Neutrophil (primary cell): Measurements from ENCODE around the gene SPP1.
A peak's percentile ranks its signal among the peaks of the same experiment; 100 is the strongest.

ENCODE experiments used
- H3K27ac ChIP-seq: fragments of 200-600 bp; sonication (generic); 2 replicates; pipeline ENCODE4 v1.5.1; 2016; ENCODE audit warnings: mild to moderate bottlenecking, moderate library complexity
- H3K27me3 ChIP-seq: fragments of 200-600 bp; sonication (generic); 2 replicates; pipeline ENCODE4 v1.6.0; 2016; ENCODE audit warnings: mild to moderate bottlenecking
- H3K36me3 ChIP-seq: fragments of 200-600 bp; sonication (generic); 2 replicates; pipeline ENCODE4 v1.5.1; 2017
- H3K4me1 ChIP-seq, 2 experiments: fragments of 200-600 bp in 1 of 2; sonication (generic) in 1 of 2; 1 replicate in 1 of 2; 2 replicates in 1 of 2; pipeline versions ENCODE4 v1.5.1 to v1.6.1; 2013 to 2016; ENCODE audit warnings: low read depth in 1 of 2, low read length in 1 of 2, mild to moderate bottlenecking in 1 of 2, moderate library complexity in 1 of 2; ENCODE audit not compliant: control insufficient read depth in 1 of 2, insufficient read depth in 1 of 2
- H3K4me3 ChIP-seq, 2 experiments: fragments of 200-600 bp in 1 of 2; sonication (generic) in 1 of 2; 1 replicate in 1 of 2; 2 replicates in 1 of 2; pipeline ENCODE4 v1.5.1; 2013 to 2016; ENCODE audit warnings: low read depth in 1 of 2, low read length in 1 of 2, mild to moderate bottlenecking in 1 of 2, moderate library complexity in 1 of 2
- H3K9me3 ChIP-seq: fragments of 200-600 bp; sonication (generic); 2 replicates; pipeline ENCODE4 v1.5.1; 2016
- TF ChIP-seq, protein P1 (sequence below): fragments of 200-600 bp; sonication (generic); IDR thresholded peaks from 2 replicates; pipeline ENCODE4 v1.5.1; 2016; ENCODE audit warnings: antibody characterized with exemption

The SPP1 gene

DNA sequence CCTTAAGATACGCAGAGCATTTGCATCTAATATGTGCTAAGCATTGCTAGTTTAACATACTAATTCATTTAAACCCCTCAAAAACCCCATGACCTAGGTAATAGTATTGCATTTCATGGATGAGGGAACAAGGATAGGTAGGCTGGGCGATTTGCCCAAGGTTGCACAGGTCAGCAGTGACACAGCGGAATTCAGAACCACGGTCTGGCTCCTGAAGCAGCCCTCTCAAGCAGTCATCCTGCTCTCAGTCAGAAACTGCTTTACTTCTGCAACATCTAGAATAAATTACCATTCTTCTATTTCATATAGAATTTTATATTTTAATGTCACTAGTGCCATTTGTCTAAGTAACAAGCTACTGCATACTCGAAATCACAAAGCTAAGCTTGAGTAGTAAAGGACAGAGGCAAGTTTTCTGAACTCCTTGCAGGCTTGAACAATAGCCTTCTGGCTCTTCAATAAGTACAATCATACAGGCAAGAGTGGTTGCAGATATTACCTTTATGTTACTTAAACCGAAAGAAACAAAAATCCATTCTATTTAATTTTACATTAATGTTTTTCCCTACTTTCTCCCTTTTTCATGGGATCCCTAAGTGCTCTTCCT, 555 bp upstream of the SPP1 start:
- peak overlapping the region; percentile 76 for H3K27ac ChIP-seq
- no peaks in the 10 kb centered on the region for H3K9me3 ChIP-seq
- TF ChIP-seq, protein P1, sequence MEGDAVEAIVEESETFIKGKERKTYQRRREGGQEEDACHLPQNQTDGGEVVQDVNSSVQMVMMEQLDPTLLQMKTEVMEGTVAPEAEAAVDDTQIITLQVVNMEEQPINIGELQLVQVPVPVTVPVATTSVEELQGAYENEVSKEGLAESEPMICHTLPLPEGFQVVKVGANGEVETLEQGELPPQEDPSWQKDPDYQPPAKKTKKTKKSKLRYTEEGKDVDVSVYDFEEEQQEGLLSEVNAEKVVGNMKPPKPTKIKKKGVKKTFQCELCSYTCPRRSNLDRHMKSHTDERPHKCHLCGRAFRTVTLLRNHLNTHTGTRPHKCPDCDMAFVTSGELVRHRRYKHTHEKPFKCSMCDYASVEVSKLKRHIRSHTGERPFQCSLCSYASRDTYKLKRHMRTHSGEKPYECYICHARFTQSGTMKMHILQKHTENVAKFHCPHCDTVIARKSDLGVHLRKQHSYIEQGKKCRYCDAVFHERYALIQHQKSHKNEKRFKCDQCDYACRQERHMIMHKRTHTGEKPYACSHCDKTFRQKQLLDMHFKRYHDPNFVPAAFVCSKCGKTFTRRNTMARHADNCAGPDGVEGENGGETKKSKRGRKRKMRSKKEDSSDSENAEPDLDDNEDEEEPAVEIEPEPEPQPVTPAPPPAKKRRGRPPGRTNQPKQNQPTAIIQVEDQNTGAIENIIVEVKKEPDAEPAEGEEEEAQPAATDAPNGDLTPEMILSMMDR = no peak
- H3K4me3 ChIP-seq = peak overlapping the region; percentile 19 to 53
- H3K4me1 ChIP-seq = peaks cover 19 to 33% of the 10 kb centered on the region in 2 experiments
- peaks cover 30% of the 10 kb centered on the region for H3K27me3 ChIP-seq
- H3K36me3 ChIP-seq = no peaks in the 10 kb centered on the region

DNA sequence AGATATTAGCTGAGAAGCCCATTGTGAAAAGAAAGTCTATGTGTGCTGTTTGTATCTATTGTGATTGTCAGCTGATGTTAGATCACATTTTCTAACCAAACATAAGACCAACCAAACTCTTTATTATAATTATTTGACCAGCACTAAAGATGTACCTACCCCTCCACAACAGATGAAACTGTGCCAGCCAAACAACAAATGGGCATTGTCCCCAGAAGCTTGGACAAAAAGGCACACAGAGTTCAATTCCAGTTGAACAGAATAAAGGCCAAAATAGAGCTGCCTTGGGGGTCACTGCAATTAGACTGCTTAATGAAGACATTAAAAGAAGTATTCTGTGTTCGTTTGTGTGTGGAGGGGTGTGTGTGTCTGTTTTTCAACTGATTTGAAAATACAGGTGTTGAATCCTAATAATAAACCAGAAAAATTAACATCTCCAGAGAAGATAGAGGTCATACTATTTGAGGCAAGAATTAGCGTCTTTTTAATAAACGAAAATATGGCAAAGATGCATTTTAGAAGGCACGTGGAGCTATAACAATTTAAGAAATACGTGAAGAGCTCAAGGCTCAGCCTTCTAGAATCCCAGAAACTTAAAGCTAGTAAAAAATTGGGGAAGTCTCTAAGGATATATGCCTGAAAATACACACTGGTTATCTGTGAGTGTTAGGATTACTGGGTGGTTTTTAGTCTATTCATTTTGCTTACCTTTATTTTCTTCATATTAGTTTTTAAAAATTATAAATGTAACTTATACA, 2.2 kb downstream of the SPP1 start:
- H3K27me3 ChIP-seq = peaks cover 17% of the 10 kb centered on the region
- H3K27ac ChIP-seq = no peak overlapping the region
- TF ChIP-seq, protein P1 = no peak
- no peaks in the 10 kb centered on the region for H3K36me3 ChIP-seq
- peaks cover 19 to 33% of the 10 kb centered on the region in 2 experiments for H3K4me1 ChIP-seq
- no peak overlapping the region for H3K4me3 ChIP-seq
- no peaks in the 10 kb centered on the region for H3K9me3 ChIP-seq

DNA sequence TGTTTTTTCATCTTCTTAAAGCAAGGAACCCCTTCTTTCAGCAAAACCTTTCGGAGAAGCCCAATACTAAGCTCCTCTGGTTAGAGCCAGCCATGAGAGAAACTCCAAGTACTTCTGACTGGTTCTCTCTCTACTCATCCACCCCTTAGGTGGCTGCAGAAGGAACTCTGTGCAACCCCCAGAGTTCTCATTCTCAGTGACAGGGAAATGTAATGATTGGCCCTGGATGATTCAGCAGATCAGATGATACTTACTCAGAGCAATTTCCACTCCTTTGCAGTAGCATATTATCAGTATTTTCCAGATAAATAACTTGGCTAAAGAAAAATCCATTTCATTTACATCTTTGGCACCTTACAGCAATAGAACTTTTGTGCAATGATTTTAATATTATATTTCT, 3.2 kb downstream of the SPP1 start:
- peaks cover 15 to 25% of the 10 kb centered on the region in 2 experiments for H3K4me1 ChIP-seq
- H3K27me3 ChIP-seq = peaks cover 17% of the 10 kb centered on the region
- H3K36me3 ChIP-seq = no peaks in the 10 kb centered on the region
- H3K27ac ChIP-seq = no peak overlapping the region
- TF ChIP-seq, protein P1 = no peak
- H3K4me3 ChIP-seq = no peak overlapping the region
- no peaks in the 10 kb centered on the region for H3K9me3 ChIP-seq

DNA sequence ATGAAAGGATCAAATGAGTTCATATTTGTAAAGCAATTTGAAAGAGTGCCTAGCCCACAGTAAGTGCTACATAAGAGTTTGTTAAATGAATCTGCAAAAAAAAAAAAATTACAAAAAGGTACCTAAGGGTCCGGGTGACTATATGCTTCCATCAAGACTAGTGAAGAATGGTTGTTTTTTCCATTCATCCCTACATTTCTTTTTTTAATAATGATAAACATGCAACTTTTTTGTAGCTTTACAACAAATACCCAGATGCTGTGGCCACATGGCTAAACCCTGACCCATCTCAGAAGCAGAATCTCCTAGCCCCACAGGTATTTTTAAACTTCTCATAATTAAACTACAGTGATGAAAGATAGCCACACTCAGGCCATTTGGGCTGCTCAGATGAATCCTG, 4.3 kb downstream of the SPP1 start:
- Histone ChIP-seq H3K27ac (no peak overlapping the region), H3K4me3 (no peak overlapping the region), H3K4me1 (peaks cover 11 to 14% of the 10 kb centered on the region in 2 experiments), H3K27me3 (peaks cover 17% of the 10 kb centered on the region), H3K36me3 (no peaks in the 10 kb centered on the region), H3K9me3 (no peaks in the 10 kb centered on the region)
- TF ChIP-seq, protein P1 = no peak

DNA sequence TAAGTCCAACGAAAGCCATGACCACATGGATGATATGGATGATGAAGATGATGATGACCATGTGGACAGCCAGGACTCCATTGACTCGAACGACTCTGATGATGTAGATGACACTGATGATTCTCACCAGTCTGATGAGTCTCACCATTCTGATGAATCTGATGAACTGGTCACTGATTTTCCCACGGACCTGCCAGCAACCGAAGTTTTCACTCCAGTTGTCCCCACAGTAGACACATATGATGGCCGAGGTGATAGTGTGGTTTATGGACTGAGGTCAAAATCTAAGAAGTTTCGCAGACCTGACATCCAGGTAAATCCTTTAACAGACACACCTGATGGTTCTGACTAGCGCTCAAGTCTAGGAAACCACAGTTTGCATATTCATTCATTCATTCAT, 6.0 kb downstream of the SPP1 start:
- Histone ChIP-seq H3K27ac (no peak overlapping the region), H3K4me3 (no peak overlapping the region), H3K9me3 (no peaks in the 10 kb centered on the region), H3K4me1 (no peaks in the 10 kb centered on the region), H3K36me3 (no peaks in the 10 kb centered on the region), H3K27me3 (peaks cover 12% of the 10 kb centered on the region)
- TF ChIP-seq, protein P1 = no peak
